Transverse colon (tissue), 3 donors: ENCODE measurements around the gene NFE2L3.

Source experiments
- POLR2A ChIP-seq: fragments of 450-650 bp; IDR thresholded peaks from one replicate; pipeline ENCODE4 v1.6.1; 2016; ENCODE audit warnings: antibody characterized with exemption, mild to moderate bottlenecking, moderate library complexity
- TF ChIP-seq, protein P1 (sequence below), 5 experiments: fragments of 200-600 bp in 3 of 5; fragments of 450-650 bp in 2 of 5; sonication (generic) in 3 of 5; IDR thresholded peaks; 1 replicate in 2 of 5; 2 replicates in 3 of 5; pipeline ENCODE4 v1.5.1; 2016 to 2017; ENCODE audit warnings: antibody characterized with exemption in 5 of 5, inconsistent platforms in 3 of 5, mild to moderate bottlenecking in 2 of 5, moderate library complexity in 1 of 5

DNA sequence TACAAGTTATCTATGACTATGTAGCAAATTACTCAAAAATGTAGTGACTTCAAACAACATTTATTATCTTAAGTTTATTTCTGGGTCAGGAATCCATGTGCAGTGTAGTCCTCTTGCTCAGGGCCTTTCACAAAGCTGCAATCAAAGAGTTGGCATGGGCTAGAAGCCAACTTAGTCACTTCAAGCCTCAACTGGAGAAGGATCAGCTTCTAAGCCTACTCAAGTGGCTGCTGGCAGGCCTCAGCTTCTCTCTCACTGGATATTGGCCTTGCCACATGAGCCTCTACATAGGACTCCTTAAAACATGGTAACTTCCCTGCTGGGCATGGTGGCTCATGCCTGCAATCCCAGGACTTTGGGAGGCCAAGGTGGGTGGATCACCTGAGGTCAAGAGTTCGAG lies 5.0 kb upstream of the NFE2L3 start:
- TF ChIP-seq, protein P1, sequence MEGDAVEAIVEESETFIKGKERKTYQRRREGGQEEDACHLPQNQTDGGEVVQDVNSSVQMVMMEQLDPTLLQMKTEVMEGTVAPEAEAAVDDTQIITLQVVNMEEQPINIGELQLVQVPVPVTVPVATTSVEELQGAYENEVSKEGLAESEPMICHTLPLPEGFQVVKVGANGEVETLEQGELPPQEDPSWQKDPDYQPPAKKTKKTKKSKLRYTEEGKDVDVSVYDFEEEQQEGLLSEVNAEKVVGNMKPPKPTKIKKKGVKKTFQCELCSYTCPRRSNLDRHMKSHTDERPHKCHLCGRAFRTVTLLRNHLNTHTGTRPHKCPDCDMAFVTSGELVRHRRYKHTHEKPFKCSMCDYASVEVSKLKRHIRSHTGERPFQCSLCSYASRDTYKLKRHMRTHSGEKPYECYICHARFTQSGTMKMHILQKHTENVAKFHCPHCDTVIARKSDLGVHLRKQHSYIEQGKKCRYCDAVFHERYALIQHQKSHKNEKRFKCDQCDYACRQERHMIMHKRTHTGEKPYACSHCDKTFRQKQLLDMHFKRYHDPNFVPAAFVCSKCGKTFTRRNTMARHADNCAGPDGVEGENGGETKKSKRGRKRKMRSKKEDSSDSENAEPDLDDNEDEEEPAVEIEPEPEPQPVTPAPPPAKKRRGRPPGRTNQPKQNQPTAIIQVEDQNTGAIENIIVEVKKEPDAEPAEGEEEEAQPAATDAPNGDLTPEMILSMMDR (IDR thresholded peaks at IDR 0.05) = no peak
- no peak for TF ChIP-seq POLR2A
